ENCODE results near the gene CYP19A1.

DNA sequence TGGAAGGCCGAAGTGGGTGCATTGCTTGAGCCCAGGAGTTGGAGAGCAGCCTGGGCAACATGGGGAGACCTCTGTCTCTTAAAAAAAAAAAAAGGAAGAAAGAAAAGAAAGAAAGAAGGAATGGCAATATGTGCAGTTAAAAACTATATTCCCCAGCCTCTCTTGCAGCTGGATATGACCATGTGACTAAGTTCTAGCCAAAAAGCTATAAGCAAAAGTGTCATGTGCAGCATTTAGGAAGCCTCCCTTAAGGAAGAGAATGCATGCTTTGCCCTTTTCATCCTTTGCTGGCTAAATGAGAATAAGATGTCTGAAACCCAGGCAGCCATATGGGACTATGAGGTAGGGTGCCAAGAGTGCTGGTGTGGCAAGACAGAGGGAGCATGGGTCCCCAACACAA lies 21.8 kb downstream of the CYP19A1 start:
- no peak for TF ChIP-seq PAX5 (IDR thresholded peaks at IDR 0.05; ENCODE audit: borderline replicate concordance, low read depth, low read length)
- no peak for TF ChIP-seq CTCF (IDR thresholded peaks at IDR 0.05 in 2 of 3, conservative IDR thresholded peaks at IDR 0.05 in 1 of 3; ENCODE audit: control insufficient read depth in 2 of 3, extremely low read depth in 1 of 3, insufficient read depth in 1 of 3, low read depth in 3 of 3, low read length in 3 of 3)
- TF ChIP-seq NFIC (IDR thresholded peaks at IDR 0.05; ENCODE audit: low read depth, low read length), result no peak
- TF ChIP-seq POLR2A (IDR thresholded peaks at IDR 0.05; ENCODE audit: low read depth, low read length), result no peak
